GM18505 (cell line): Measurements from ENCODE around the gene METRN.
A peak's percentile ranks its signal among the peaks of the same experiment; 100 is the strongest.
"Not testable (repeated sequence)": the region's sequence is repeated elsewhere in the genome, so short reads cannot be mapped to it uniquely, and the experiment has no call there.

ENCODE experiments used
- ATAC-seq: cut with Tn5 transposase; IDR thresholded peaks from one replicate; pipeline ENCODE4 v1.9.1; 2021; ENCODE audit not compliant: unreplicated experiment
- POLR2A ChIP-seq: IDR thresholded peaks from 4 replicates; pipeline ENCODE4 v1.6.1; 2011; ENCODE audit warnings: borderline replicate concordance; ENCODE audit not compliant: insufficient read depth, insufficient read length; ENCODE audit errors: extremely low read depth

The METRN gene

GRCh38 chr16:733382-734207 lies 18.7 kb downstream of the METRN start:
- no peak for TF ChIP-seq POLR2A
- ATAC-seq: no peak

DNA sequence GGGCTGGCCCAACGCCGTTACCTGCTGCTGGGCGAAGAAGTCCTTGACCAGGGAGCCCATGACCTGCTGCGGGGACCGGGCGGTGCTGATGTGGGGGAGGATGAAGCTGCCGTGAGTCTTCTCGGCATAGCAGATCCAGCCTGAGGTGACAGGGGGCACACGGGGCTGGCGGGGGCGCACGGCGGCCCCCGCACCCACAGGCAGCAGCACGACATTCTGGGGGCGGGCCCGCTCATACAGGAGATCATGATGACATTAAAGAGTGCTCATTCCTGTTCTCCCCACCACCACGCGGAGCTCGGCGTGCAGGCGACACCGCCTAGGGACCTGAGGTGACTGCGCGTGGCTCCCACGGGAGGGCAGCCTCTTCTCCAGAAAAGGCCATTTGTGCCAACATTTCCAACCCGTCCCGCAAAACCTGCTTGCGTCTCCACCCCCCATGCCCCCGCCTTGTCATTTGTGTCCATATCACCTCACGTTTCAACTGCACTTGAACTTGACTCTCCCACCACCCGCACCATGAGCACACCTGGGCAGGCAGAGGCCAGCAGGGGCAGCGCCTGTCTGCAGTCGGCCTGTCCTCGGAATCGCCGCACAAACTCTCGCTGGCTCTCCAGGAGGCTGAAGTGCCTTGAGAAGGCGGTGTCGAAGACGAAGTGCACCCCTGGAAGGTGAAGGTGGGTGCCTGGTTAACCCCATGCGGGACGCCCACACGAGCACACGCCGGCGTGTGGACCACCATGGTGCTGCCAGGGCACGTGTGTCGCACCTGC lies 19.5 kb downstream of the METRN start:
- TF ChIP-seq POLR2A: no peak
- no peak for ATAC-seq

DNA sequence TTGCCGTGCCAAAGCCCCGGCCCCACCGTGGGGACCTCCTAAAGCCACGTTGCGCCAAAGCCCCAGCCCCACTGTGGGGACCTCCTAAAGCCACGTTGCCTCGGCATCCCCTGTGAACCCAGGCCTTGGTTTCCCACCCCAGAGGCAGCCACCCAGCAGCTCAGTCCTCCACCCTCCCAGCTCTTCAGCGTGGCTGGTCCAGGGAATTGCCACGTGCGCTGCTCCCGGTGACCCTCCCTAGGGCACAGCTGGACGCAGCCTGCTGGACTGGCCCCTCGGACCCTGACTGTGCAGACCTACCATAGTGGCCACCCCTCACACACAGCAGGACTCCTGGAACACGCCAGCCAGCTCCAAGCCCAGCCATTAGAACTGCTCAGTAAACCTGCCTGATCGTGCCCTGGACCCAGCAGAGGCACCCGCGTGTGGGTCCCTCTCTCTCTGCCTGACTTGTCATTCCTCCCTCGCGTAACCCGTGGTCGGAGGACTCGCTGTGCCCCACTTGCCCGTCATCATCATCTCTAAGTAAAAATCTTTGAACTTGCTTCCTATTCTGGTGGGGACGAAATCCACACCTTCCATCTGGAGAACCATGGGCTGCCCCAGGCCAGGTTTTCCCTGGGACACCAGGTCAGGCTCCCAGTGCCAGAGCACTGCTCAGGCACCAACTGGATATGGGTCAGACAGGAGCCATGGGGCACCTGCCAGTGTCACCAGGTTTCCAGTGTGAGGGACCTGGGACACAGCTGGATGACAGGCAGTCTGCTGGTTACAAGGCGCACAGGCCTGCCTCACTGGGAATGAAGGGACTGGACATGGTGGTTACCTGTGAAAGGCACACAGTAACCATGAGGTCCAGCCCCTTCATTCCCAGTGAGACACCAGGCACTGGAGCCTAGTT lies 20.3 kb downstream of the METRN start:
- TF ChIP-seq POLR2A: no peak
- no peak for ATAC-seq

DNA sequence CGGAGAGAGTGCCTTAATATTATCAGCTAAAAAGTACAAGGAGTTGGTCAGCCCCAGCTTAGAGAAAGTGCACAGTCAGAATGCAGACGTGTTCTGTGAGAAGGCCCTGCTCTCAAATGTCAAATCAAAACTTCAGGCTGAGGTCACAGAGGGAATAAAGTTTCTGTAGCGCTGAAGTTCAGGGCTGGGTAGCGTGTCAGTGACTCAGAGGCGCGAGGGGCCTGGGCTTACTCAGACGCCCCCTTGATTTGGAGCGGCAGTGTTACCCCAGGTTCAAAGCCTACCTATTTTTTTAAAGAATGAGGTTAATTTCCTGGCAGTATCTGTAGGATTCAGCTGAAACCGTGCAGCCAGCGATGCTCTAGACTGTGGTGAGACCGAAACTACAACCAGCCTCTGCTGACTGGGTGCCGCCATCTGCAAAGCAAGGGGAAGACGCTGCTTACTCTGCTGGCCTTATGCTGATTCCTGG lies 21.1 kb downstream of the METRN start:
- TF ChIP-seq POLR2A: no peak
- ATAC-seq: no peak

DNA sequence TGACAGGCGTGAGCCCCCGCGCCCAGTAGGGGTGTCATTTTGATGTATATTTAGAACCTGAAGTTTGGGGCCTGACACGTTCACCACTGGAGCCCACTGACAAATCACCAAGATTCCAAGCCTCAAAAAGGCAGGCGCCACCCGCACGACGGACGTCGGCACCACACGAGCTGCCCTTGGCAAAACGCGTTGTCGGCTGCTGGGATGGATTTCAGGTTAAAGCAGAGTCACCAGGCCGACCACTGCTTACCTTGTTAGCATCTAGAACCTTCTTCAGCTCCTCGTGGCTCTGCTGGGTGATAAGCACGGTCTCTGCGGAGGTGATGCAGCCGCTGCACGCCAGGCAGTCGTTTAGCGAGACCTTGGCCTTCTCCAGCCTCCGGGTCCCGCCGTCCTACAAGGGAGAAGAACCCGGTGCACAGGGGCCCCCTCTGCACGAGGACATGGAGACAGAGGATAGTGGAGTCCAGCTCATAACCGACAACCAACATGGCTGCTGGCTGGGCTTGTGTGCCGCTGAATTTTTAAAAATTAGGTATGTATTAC lies 22.1 kb downstream of the METRN start:
- TF ChIP-seq POLR2A: no peak
- ATAC-seq: no peak

DNA sequence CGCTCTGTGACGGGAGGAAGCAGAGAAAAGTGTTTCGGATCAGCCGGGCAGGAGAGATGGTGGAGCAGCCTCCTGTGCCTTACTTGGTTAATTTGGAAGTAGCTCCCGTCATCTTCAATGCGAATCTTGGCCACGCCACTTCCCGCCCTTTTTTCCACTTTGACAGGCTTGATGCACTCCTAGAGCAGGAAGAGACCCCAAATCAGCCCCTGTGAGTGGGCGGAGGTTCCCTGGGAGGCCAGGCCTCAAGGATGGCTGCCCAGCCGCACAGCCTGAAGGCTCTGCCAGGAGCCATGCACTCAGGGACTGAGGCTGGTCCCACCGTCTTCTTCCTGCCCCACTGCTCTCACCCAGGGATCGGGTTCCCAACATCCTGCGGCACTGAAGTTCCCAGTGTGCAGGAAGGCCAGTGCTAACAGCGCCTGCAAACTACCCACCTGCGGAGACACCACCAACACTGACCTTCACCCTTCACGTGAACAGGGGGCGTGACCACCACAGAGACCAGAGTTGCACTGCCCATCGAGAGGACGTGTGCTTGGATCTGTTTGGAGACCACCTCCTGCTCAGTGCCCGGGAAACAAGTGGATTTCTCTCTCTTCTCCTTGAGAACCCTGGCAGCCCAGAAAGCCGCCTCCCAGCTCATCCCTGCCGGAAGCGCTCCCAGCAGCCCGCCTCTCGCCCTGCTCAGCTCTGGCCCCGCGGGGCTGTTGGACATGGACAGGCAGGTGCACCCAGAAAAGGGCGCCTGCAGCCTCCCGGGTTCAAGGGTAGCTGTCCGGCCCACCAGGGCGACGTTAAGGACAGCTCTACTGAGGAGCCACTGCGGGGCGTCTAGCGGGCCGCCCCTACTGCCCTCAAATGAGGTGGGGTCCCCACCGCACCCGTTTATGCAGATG lies 24.9 kb downstream of the METRN start:
- no peak for ATAC-seq
- no peak for TF ChIP-seq POLR2A

GRCh38 chr16:740459-740763 lies 25.5 kb downstream of the METRN start:
- TF ChIP-seq POLR2A: no peak
- peak; percentile 19 for ATAC-seq

GRCh38 chr16:740764-741505 lies 26.0 kb downstream of the METRN start, which contains the start of gene CIAO3:
TSS of gene CIAO3 (minus strand) at chr16:740997. CDS start at chr16:740985, 12 bp downstream.
- peak; percentile 73 for TF ChIP-seq POLR2A
- ATAC-seq: peak; percentile 77

- TF ChIP-seq POLR2A: no peak
- ATAC-seq: no peak
Observed at GRCh38 chr16:741986-742629, 27.2 kb downstream of the METRN start.

DNA sequence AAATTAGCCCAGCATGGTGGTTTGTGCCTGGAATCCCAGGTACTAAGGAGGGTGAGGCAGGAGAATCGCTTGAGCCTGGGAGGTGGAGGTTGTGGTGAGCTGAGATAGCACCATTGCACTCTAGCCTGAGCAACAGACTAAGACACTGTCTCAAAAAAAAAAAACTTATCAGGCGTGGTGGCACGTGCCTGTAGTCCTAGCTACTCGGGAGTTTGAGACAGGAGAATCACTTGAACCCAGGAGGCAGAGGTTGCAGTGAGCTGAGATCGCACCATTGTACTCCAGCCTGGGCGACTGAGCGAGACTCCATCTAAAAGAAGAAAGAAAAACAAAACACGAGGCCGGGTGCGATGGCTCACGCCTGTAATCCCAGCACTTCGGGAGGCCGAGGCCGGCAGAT lies 28.0 kb downstream of the METRN start:
- ATAC-seq: not testable (repeated sequence)
